K562 (cell line): ENCODE measurements around the gene C1QL3. TPM values are rescaled to one million over a fixed set of nuclear protein-coding genes. Genes with fewer than 3 reads are reported as not detected.

Experiments
- GTF2A2 ChIP-seq: IDR thresholded peaks from 2 replicates; pipeline ENCODE4 v1.6.1; 2016; ENCODE audit warnings: mild to moderate bottlenecking, missing genetic modification characterization, missing compliant biosample characterization
- KLF16 ChIP-seq: IDR thresholded peaks from 2 replicates; pipeline ENCODE4 v1.6.1; 2016; ENCODE audit warnings: antibody characterized with exemption
- LEF1 ChIP-seq: fragments of 450-650 bp; IDR thresholded peaks from 2 replicates; pipeline ENCODE4 v1.6.1; 2016; ENCODE audit warnings: mild to moderate bottlenecking
- MTA2 ChIP-seq: fragments of 450-650 bp; IDR thresholded peaks from 2 replicates; pipeline ENCODE4 v1.6.1; 2016; ENCODE audit warnings: low read depth
- NCOR1 ChIP-seq: fragments of 450-650 bp; IDR thresholded peaks from 2 replicates; pipeline ENCODE4 v1.6.1; 2016; ENCODE audit warnings: mild to moderate bottlenecking, moderate library complexity
- PHF20 ChIP-seq: fragments of 450-650 bp; IDR thresholded peaks from 2 replicates; pipeline ENCODE4 v1.6.1; 2018; ENCODE audit not compliant: partially characterized antibody
- RBM22 ChIP-seq: fragments of 200-400 bp; formaldehyde crosslinking; IDR thresholded peaks from 2 replicates; pipeline ENCODE4 v1.6.1; 2018; ENCODE audit warnings: low read length, low read depth; ENCODE audit not compliant: poor library complexity, severe bottlenecking
- RHOXF2B ChIP-seq: fragments of 250-450 bp; sonication (Bioruptor Pico); conservative IDR thresholded peaks from 2 replicates; pipeline ENCODE4 v1.5.1; 2021
- SRSF1 ChIP-seq: fragments of 200-400 bp; formaldehyde crosslinking; IDR thresholded peaks from 2 replicates; pipeline ENCODE4 v1.6.1; 2017; ENCODE audit warnings: mild to moderate bottlenecking, low read depth, low read length, moderate library complexity
- SRSF3 ChIP-seq: fragments of 200-400 bp; formaldehyde crosslinking; IDR thresholded peaks from 2 replicates; pipeline ENCODE4 v1.6.1; 2016; ENCODE audit warnings: mild to moderate bottlenecking, low read length, moderate library complexity; ENCODE audit not compliant: insufficient read depth
- ZC3H11A ChIP-seq: IDR thresholded peaks from 2 replicates; pipeline ENCODE4 v1.6.1; 2012; ENCODE audit warnings: low read depth, low read length, improper control_type of control experiment
- polyA plus RNA-seq, 8 experiments: library from polyadenylated mRNA; depleted of rRNA in 4 of 8; stranded (reverse) in 5 of 8; unstranded in 3 of 8; fragments of >200 nt; fragmentation: Nextera tagmentation in 2 of 8; fragmentation: Illumina TruSeq in 1 of 8; extraction: Ambion mirVana in 2 of 8; extraction: Trizol in 1 of 8; gene quantifications; 2 replicates each; pipeline versions ENCODE4 v1.2.1 to v1.2.3, GENCODE V29; 2011 to 2014; ENCODE audit warnings: inconsistent platforms in 1 of 8, missing spikeins in 1 of 8
- total RNA-seq, 7 experiments: library from RNA; depleted of rRNA in 6 of 7; stranded (reverse); fragments of >200 nt in 6 of 7; fragmentation: Illumina TruSeq in 2 of 7; extraction: Trizol in 2 of 7; gene quantifications; 2 replicates each; pipeline versions ENCODE4 v1.2.1 to v1.2.3, GENCODE V29; 2011 to 2021; ENCODE audit warnings: low replicate concordance in 1 of 7
- TF ChIP-seq, protein P1 (sequence below): sonication (generic); formaldehyde crosslinking; IDR thresholded peaks from 2 replicates; pipeline ENCODE4 v1.8.1; 2023; ENCODE audit warnings: missing genetic modification reagents, mild to moderate bottlenecking, borderline replicate concordance
- TF ChIP-seq, protein P2 (sequence below): sonication (generic); formaldehyde crosslinking; IDR thresholded peaks from 2 replicates; pipeline ENCODE4 v1.8.0; 2022; ENCODE audit warnings: mild to moderate bottlenecking, low read depth, missing genetic modification reagents
- TF ChIP-seq, protein P3 (sequence below): fragments of 450-650 bp; IDR thresholded peaks from 2 replicates; pipeline ENCODE4 v1.6.1; 2016; ENCODE audit warnings: low read depth

C1QL3 gene
- total and polyA plus RNA-seq, 9 of the 15 experiments (the other 6 are each of a cell fraction or from before 2014, with no cell fraction given): 0.28 to 0.37 TPM; not detected in 7

DNA sequence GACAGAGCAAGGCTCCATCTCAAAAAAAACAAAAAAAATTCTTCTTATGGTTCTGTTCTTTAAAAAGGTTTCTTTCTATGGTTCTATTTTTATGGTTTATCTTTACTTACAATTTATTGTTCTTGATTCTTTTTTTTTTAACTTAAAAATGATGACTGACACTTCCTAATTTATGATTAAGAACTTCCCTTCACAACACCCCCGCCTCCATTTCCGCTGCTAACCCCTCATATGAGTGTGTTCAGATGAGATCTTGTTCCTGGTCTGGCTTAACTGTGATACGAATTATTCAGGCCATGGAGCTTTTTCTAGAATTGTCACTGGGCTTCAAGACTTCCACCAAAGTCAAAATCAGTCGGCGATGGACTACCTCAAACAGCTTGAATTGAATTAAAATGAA, 50.9 kb downstream of the C1QL3 start (continued):
- TF ChIP-seq, protein P1, sequence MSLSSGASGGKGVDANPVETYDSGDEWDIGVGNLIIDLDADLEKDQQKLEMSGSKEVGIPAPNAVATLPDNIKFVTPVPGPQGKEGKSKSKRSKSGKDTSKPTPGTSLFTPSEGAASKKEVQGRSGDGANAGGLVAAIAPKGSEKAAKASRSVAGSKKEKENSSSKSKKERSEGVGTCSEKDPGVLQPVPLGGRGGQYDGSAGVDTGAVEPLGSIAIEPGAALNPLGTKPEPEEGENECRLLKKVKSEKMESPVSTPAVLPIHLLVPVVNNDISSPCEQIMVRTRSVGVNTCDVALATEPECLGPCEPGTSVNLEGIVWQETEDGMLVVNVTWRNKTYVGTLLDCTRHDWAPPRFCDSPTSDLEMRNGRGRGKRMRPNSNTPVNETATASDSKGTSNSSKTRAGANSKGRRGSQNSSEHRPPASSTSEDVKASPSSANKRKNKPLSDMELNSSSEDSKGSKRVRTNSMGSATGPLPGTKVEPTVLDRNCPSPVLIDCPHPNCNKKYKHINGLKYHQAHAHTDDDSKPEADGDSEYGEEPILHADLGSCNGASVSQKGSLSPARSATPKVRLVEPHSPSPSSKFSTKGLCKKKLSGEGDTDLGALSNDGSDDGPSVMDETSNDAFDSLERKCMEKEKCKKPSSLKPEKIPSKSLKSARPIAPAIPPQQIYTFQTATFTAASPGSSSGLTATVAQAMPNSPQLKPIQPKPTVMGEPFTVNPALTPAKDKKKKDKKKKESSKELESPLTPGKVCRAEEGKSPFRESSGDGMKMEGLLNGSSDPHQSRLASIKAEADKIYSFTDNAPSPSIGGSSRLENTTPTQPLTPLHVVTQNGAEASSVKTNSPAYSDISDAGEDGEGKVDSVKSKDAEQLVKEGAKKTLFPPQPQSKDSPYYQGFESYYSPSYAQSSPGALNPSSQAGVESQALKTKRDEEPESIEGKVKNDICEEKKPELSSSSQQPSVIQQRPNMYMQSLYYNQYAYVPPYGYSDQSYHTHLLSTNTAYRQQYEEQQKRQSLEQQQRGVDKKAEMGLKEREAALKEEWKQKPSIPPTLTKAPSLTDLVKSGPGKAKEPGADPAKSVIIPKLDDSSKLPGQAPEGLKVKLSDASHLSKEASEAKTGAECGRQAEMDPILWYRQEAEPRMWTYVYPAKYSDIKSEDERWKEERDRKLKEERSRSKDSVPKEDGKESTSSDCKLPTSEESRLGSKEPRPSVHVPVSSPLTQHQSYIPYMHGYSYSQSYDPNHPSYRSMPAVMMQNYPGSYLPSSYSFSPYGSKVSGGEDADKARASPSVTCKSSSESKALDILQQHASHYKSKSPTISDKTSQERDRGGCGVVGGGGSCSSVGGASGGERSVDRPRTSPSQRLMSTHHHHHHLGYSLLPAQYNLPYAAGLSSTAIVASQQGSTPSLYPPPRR (CRISPR knock-in tag): no peak
- TF ChIP-seq KLF16 (no peak), MTA2 (no peak), LEF1 (no peak), PHF20 (no peak), RBM22 (no peak), SRSF1 (no peak), SRSF3 (no peak), RHOXF2B (no peak), NCOR1 (no peak), GTF2A2 (no peak), ZC3H11A (no peak)
- TF ChIP-seq, protein P2, sequence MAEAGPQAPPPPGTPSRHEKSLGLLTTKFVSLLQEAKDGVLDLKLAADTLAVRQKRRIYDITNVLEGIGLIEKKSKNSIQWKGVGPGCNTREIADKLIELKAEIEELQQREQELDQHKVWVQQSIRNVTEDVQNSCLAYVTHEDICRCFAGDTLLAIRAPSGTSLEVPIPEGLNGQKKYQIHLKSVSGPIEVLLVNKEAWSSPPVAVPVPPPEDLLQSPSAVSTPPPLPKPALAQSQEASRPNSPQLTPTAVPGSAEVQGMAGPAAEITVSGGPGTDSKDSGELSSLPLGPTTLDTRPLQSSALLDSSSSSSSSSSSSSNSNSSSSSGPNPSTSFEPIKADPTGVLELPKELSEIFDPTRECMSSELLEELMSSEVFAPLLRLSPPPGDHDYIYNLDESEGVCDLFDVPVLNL (CRISPR knock-in tag): no peak
- TF ChIP-seq, protein P3, sequence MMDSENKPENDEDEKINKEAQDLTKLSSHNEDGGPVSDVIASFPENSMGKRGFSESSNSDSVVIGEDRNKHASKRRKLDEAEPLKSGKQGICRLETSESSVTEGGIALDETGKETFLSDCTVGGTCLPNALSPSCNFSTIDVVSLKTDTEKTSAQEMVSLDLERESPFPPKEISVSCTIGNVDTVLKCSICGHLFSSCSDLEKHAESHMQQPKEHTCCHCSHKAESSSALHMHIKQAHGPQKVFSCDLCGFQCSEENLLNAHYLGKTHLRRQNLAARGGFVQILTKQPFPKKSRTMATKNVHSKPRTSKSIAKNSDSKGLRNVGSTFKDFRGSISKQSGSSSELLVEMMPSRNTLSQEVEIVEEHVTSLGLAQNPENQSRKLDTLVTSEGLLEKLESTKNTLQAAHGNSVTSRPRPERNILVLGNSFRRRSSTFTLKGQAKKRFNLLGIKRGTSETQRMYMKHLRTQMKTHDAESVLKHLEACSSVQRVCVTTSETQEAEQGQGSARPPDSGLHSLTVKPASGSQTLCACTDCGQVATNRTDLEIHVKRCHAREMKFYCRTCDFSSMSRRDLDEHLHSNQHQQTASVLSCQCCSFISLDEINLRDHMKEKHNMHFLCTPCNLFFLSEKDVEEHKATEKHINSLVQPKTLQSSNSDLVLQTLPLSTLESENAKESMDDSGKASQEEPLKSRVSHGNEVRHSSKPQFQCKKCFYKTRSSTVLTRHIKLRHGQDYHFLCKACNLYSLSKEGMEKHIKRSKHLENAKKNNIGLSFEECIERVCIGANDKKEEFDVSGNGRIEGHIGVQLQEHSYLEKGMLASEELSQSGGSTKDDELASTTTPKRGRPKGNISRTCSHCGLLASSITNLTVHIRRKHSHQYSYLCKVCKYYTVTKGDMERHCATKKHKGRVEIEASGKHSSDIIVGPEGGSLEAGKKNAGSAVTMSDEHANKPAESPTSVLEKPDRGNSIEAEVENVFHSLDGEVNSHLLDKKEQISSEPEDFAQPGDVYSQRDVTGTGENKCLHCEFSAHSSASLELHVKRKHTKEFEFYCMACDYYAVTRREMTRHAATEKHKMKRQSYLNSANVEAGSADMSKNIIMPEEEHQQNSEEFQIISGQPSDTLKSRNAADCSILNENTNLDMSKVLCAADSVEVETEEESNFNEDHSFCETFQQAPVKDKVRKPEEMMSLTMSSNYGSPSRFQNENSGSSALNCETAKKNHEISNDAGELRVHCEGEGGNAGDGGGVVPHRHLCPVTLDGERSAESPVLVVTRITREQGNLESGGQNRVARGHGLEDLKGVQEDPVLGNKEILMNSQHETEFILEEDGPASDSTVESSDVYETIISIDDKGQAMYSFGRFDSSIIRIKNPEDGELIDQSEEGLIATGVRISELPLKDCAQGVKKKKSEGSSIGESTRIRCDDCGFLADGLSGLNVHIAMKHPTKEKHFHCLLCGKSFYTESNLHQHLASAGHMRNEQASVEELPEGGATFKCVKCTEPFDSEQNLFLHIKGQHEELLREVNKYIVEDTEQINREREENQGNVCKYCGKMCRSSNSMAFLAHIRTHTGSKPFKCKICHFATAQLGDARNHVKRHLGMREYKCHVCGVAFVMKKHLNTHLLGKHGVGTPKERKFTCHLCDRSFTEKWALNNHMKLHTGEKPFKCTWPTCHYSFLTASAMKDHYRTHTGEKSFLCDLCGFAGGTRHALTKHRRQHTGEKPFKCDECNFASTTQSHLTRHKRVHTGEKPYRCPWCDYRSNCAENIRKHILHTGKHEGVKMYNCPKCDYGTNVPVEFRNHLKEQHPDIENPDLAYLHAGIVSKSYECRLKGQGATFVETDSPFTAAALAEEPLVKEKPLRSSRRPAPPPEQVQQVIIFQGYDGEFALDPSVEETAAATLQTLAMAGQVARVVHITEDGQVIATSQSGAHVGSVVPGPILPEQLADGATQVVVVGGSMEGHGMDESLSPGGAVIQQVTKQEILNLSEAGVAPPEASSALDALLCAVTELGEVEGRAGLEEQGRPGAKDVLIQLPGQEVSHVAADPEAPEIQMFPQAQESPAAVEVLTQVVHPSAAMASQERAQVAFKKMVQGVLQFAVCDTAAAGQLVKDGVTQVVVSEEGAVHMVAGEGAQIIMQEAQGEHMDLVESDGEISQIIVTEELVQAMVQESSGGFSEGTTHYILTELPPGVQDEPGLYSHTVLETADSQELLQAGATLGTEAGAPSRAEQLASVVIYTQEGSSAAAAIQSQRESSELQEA: no peak
